Brain microvascular endothelial cell (primary cell): ENCODE data around the gene ITGB8.

Experiments used
- DNase-seq: peaks from one replicate; pipeline ENCODE4 v3.0.0-alpha.2; 2020
- H3K27ac ChIP-seq: fragments of 250-450 bp; sonication (Bioruptor Pico); 2 replicates; pipeline ENCODE4 v1.5.1; 2020; ENCODE audit warnings: mild to moderate bottlenecking, moderate library complexity
- H3K27me3 ChIP-seq: fragments of 250-450 bp; sonication (Bioruptor Pico); replicated peaks from 2 replicates; pipeline ENCODE4 v1.5.1; 2020; ENCODE audit warnings: mild to moderate bottlenecking
- H3K36me3 ChIP-seq: fragments of 250-450 bp; sonication (Bioruptor Pico); replicated peaks from 2 replicates; pipeline ENCODE4 v1.5.1; 2020; ENCODE audit warnings: mild to moderate bottlenecking
- H3K4me3 ChIP-seq: 2 replicates; pipeline ENCODE4 v1.5.1; 2011; ENCODE audit warnings: low read depth, mild to moderate bottlenecking, control low read depth, low read length, moderate library complexity
- in situ Hi-C: cut with HindIII; loops from 2 replicates; pipeline ENCODE4 v1.10.0; 2017; ENCODE audit warnings: low sequenced_read_pairs, low pct_ligation_motif_present
- TF ChIP-seq, protein P1 (sequence below): IDR thresholded peaks from 2 replicates; pipeline ENCODE4 v1.5.1; 2011; ENCODE audit warnings: low read depth, mild to moderate bottlenecking, moderate library complexity, low read length, control low read depth, inconsistent platforms; ENCODE audit errors: missing control alignments

ITGB8 gene

DNA sequence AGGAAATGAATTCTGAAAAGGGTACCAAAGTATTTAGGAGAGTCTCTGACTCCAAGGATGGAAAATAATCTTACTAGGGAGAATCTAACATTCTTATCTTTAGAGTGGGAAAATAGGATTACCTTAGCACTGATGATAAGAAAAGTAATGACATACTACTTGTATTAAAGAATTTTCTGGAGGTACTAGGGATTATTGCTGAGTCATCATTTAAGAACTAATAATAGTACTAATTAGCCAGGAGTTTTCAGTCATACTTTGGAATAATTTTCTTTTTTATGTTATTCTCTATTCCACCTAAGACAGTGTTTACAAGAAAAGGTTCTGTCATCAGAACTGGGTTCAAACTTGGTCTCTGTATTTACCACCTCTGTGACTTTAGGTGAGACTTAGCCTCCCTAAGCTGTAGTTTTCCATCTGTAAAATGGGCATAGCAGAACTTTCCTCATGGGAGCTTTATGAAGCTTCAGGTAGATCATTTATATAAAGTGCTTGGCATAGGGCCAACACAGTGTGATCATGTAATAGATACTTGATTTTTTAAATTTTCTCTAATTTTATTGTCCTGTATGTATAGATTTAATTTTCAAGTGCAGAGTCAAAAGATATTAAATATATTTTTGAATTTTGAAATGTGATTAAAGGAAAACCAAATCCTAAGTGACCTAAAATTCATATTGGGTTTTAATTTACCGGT, 20.4 kb downstream of the ITGB8 start:
- no peaks in the 10 kb centered on the region for H3K27me3 ChIP-seq
- no peak for DNase-seq
- in situ Hi-C loops = no loop called here
- no peak overlapping the region for H3K4me3 ChIP-seq
- TF ChIP-seq, protein P1, sequence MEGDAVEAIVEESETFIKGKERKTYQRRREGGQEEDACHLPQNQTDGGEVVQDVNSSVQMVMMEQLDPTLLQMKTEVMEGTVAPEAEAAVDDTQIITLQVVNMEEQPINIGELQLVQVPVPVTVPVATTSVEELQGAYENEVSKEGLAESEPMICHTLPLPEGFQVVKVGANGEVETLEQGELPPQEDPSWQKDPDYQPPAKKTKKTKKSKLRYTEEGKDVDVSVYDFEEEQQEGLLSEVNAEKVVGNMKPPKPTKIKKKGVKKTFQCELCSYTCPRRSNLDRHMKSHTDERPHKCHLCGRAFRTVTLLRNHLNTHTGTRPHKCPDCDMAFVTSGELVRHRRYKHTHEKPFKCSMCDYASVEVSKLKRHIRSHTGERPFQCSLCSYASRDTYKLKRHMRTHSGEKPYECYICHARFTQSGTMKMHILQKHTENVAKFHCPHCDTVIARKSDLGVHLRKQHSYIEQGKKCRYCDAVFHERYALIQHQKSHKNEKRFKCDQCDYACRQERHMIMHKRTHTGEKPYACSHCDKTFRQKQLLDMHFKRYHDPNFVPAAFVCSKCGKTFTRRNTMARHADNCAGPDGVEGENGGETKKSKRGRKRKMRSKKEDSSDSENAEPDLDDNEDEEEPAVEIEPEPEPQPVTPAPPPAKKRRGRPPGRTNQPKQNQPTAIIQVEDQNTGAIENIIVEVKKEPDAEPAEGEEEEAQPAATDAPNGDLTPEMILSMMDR = no peak
- no peaks in the 10 kb centered on the region for H3K36me3 ChIP-seq
- H3K27ac ChIP-seq = no peak overlapping the region

DNA sequence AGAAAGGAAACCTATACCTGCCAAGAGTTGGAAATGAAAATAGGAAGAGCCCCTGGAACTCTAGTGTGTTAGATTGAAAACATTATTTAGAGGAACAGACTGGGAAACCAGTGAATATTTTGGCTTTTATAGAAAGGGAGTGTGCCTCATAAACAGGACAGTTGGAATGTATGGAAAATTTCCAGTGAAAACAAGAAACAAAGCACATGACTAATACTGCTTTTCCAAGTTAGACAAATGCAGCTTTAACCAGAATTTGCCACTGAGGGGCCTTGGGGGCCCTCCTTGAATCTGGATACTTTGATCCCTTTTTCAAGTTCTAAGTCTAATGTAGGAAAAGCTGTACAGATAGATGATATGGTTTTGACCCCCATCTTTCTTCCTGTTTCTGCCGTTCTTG, 21.2 kb downstream of the ITGB8 start:
- in situ Hi-C loops = no loop called here
- no peaks in the 10 kb centered on the region for H3K27me3 ChIP-seq
- no peak overlapping the region for H3K4me3 ChIP-seq
- TF ChIP-seq, protein P1 = no peak
- H3K27ac ChIP-seq = no peak overlapping the region
- no peaks in the 10 kb centered on the region for H3K36me3 ChIP-seq
- DNase-seq = no peak

DNA sequence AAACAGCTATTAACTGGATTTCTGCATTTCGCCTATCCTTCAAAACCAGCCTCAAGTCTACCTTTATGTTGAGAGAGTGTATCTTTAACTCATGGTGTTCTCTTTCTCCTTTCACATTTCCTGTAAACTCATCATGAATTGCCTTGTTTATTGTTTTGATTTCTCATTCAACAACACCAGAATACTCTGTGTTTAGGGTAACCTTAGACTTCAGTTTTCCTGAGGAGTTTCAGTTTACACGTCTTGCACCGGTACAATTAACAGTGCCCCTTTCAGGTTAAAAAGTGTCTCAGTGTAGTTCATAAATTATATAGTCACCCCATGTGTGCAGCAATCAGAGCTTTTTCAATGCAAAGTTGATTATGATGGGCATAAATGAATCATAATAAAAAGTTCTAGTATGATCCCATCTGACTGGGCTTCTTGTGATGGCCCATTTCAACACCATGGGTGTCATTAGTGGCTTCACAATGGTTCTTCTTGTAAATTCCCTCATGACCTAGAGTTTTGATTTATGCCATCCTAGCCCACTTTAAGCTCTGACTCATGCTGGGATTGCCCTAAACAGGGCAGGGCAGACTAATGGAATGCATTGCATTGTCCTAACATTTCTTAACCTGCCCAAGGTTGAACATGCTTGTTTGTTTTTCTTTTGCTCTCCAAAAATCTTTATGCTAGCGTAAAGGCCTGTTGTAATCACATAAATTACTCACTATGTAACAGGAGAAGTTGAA, 22.0 kb downstream of the ITGB8 start:
- Histone ChIP-seq H3K27me3 (no peaks in the 10 kb centered on the region), H3K27ac (no peak overlapping the region), H3K4me3 (no peak overlapping the region), H3K36me3 (no peaks in the 10 kb centered on the region)
- TF ChIP-seq, protein P1 = no peak
- in situ Hi-C loops = no loop called here
- no peak for DNase-seq

DNA sequence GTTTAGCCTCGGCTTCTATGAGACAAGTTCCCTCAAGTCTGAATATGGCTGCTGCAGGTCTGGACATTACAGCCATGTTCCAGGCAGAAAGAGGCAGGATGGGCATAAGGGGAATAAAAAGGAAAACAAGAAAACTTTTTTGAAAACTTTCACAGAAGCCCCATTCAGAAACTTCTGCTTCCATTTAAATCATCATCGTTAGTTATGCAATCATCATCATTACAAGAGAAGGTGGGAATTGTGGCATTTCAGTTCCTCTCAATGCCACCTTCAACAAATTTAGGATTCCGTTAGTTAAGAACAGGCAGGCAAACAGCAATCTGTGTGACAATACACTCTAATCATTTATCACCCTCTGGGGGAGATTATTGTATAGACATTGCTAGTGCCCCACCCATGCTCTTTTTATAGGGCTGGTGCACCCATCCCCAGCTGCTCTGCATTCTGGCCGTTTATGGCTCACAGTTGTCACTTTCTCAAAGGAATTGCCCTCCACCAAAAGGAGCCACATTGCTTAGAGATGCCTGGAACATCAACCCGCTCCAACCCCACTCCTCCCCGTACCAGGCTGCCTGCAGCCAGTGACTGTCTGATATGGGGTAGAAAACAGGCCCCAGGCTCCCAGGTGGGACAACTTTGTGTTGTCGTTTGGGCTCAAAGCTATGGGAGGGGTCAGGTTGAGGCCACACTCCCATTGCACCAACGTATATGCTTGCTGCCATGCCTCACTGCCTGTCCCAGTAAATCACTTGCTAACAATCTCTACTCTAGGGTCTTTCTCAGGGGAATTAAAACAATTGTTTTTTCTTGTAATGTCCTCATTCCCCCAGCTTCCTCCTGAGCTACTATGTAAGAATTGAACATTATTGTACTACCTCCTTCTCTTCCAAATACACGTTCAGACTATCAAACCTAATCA, 24.2 kb downstream of the ITGB8 start:
- in situ Hi-C loops = no loop called here
- no peak overlapping the region for H3K27ac ChIP-seq

DNA sequence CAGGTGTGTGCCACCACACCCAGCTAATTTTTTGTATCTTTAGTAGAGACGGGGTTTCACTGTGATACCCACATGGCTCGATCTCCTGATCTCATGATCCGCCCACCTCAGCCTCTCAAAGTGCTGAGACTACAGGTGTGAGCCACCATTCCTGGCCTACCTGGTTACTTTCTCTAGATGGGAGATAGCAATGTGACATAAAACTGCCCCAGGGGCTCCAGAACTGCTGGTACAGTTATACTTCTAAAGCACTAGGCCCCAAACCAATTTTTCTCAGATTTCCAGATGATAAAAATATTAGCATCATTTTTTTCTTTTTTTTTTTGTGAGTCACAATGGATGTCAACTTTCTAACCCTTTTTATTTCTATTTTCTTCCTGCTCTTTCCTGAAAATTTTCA, 27.4 kb downstream of the ITGB8 start:
- in situ Hi-C loops = no loop called here
- H3K27me3 ChIP-seq = no peaks in the 10 kb centered on the region
- DNase-seq = no peak
- H3K36me3 ChIP-seq = no peaks in the 10 kb centered on the region
- TF ChIP-seq, protein P1 = no peak
- no peak overlapping the region for H3K4me3 ChIP-seq
- H3K27ac ChIP-seq = no peak overlapping the region

More for the DNA sequence above, 24.2 kb downstream of the ITGB8 start:
- no peaks in the 10 kb centered on the region for H3K27me3 ChIP-seq
- TF ChIP-seq, protein P1 = no peak
- no peak overlapping the region for H3K4me3 ChIP-seq
- H3K36me3 ChIP-seq = no peaks in the 10 kb centered on the region
- no peak for DNase-seq
